H9 (cell line): ENCODE results near the gene PPP2R3B. TPM values are rescaled to one million over a fixed set of nuclear protein-coding genes. Genes with fewer than 3 reads are reported as not detected.

Experiments used
- DNase-seq: peaks from one replicate; pipeline ENCODE4 v3.0.0-alpha.2; 2017
- H2AFZ ChIP-seq: one replicate; pipeline ENCODE4 v1.6.1; 2013; ENCODE audit warnings: mild to moderate bottlenecking, low read length, control low read depth, moderate library complexity
- H2AK5ac ChIP-seq: 2 replicates; pipeline ENCODE4 v1.6.1; 2013; ENCODE audit warnings: low read length, control low read depth, mixed read lengths; ENCODE audit not compliant: insufficient read length
- H2BK120ac ChIP-seq: one replicate; pipeline ENCODE4 v1.6.1; 2013; ENCODE audit warnings: low read depth, mild to moderate bottlenecking, low read length, control low read depth, inconsistent platforms; ENCODE audit not compliant: poor library complexity, severe bottlenecking
- H2BK12ac ChIP-seq: 2 replicates; pipeline ENCODE4 v1.6.1; 2013; ENCODE audit warnings: low read length, control low read depth, mixed read lengths, low read depth; ENCODE audit not compliant: insufficient read length
- H2BK15ac ChIP-seq: 2 replicates; pipeline ENCODE4 v1.6.1; 2013; ENCODE audit warnings: low read depth, low read length, control low read depth
- H2BK20ac ChIP-seq: one replicate; pipeline ENCODE4 v1.6.1; 2013; ENCODE audit warnings: low read depth, mild to moderate bottlenecking, low read length, control low read depth, inconsistent platforms; ENCODE audit not compliant: poor library complexity, severe bottlenecking
- H2BK5ac ChIP-seq: 2 replicates; pipeline ENCODE4 v1.6.1; 2013; ENCODE audit warnings: low read length, control low read depth, mixed read lengths; ENCODE audit not compliant: insufficient read length
- H3K14ac ChIP-seq: 2 replicates; pipeline ENCODE4 v1.6.1; 2013; ENCODE audit warnings: low read length, control low read depth; ENCODE audit not compliant: insufficient read depth
- H3K18ac ChIP-seq: 2 replicates; pipeline ENCODE4 v1.6.1; 2013; ENCODE audit warnings: low read depth, mild to moderate bottlenecking, mixed read lengths, low read length, control low read depth; ENCODE audit not compliant: insufficient read length
- H3K23ac ChIP-seq: 2 replicates; pipeline ENCODE4 v1.6.1; 2013; ENCODE audit warnings: low read length, control low read depth, mixed read lengths, low read depth; ENCODE audit not compliant: insufficient read length
- H3K23me2 ChIP-seq: 2 replicates; pipeline ENCODE4 v1.6.1; 2013; ENCODE audit warnings: low read depth, mild to moderate bottlenecking, mixed read lengths, low read length, control low read depth; ENCODE audit not compliant: insufficient read length, poor library complexity, severe bottlenecking
- H3K27ac ChIP-seq: 2 replicates; pipeline ENCODE4 v1.5.1; 2013; ENCODE audit warnings: low read length, control low read depth, mixed read lengths, low read depth; ENCODE audit not compliant: insufficient read length
- H3K27me3 ChIP-seq: 2 replicates; pipeline ENCODE4 v1.6.1; 2013; ENCODE audit warnings: low read length, control low read depth, inconsistent platforms; ENCODE audit not compliant: insufficient read depth
- H3K4ac ChIP-seq: 2 replicates; pipeline ENCODE4 v1.6.1; 2013; ENCODE audit warnings: low read depth, mild to moderate bottlenecking, control low read depth, inconsistent platforms, low read length, moderate library complexity
- H3K4me1 ChIP-seq: 2 replicates; pipeline ENCODE4 v1.6.1; 2013; ENCODE audit warnings: low read length, control low read depth, inconsistent platforms; ENCODE audit not compliant: insufficient read depth
- H3K4me2 ChIP-seq: 2 replicates; pipeline ENCODE4 v1.6.1; 2013; ENCODE audit warnings: low read length, control low read depth, mixed read lengths; ENCODE audit not compliant: insufficient read length, insufficient read depth
- H3K56ac ChIP-seq: 2 replicates; pipeline ENCODE4 v1.6.1; 2013; ENCODE audit warnings: low read depth, mild to moderate bottlenecking, mixed read lengths, low read length, control low read depth; ENCODE audit not compliant: insufficient read length
- H3K79me1 ChIP-seq: 2 replicates; pipeline ENCODE4 v1.6.1; 2013; ENCODE audit warnings: low read depth, mild to moderate bottlenecking, moderate library complexity, low read length, control low read depth, inconsistent platforms; ENCODE audit not compliant: insufficient read depth, poor library complexity, severe bottlenecking
- H3K79me2 ChIP-seq: 2 replicates; pipeline ENCODE4 v1.6.1; 2013; ENCODE audit warnings: low read length, control low read depth, inconsistent platforms; ENCODE audit not compliant: insufficient read depth
- H3K9ac ChIP-seq: 2 replicates; pipeline ENCODE4 v1.6.1; 2013; ENCODE audit warnings: low read length, control low read depth, mixed read lengths; ENCODE audit not compliant: insufficient read length; ENCODE audit errors: extremely low read depth
- H3K9me3 ChIP-seq: one replicate; pipeline ENCODE4 v1.6.1; 2013; ENCODE audit warnings: low read depth, low read length, inconsistent platforms; ENCODE audit not compliant: control insufficient read depth
- H3T11ph ChIP-seq: one replicate; pipeline ENCODE4 v1.6.1; 2013; ENCODE audit warnings: mild to moderate bottlenecking, low read length, control low read depth, inconsistent platforms
- H4K20me1 ChIP-seq: one replicate; pipeline ENCODE4 v1.6.1; 2013; ENCODE audit not compliant: control insufficient read depth, insufficient read length, insufficient read depth
- H4K5ac ChIP-seq: 2 replicates; pipeline ENCODE4 v1.6.1; 2013; ENCODE audit warnings: low read depth, mild to moderate bottlenecking, mixed read lengths, low read length, control low read depth; ENCODE audit not compliant: insufficient read length
- H4K8ac ChIP-seq: replicated peaks from 2 replicates; pipeline ENCODE4 v1.6.1; 2013; ENCODE audit warnings: low read length, control low read depth, mixed read lengths, low read depth; ENCODE audit not compliant: insufficient read length
- H4K91ac ChIP-seq: 2 replicates; pipeline ENCODE4 v1.6.1; 2013; ENCODE audit warnings: low read depth, mild to moderate bottlenecking, moderate library complexity, mixed read lengths, low read length, control low read depth; ENCODE audit not compliant: insufficient read length
- H3K27ac Mint-ChIP-seq, 3 experiments: 2 replicates in 2 of 3; 3 replicates in 1 of 3; pipeline ENCODE4 v1.8.0; 2020 to 2021; ENCODE audit warnings: mixed read lengths in 3 of 3, mild to moderate bottlenecking in 1 of 3, moderate library complexity in 1 of 3
- H3K27me3 Mint-ChIP-seq: 2 replicates; pipeline ENCODE4 v1.8.0; 2021; ENCODE audit warnings: low read depth, mild to moderate bottlenecking, moderate library complexity, mixed read lengths
- H3K36me3 Mint-ChIP-seq, 3 experiments: 2 replicates in 2 of 3; 3 replicates in 1 of 3; pipeline ENCODE4 v1.8.0; 2020 to 2021; ENCODE audit warnings: low read depth in 3 of 3, mixed read lengths in 3 of 3; ENCODE audit not compliant: insufficient read depth in 1 of 3
- H3K4me1 Mint-ChIP-seq, 2 experiments: 2 replicates each; pipeline ENCODE4 v1.8.0; 2020; ENCODE audit warnings: mixed read lengths in 2 of 2
- H3K4me3 Mint-ChIP-seq, 2 experiments: 2 replicates in 1 of 2; 3 replicates in 1 of 2; pipeline ENCODE4 v1.8.0; 2020 to 2021; ENCODE audit warnings: mild to moderate bottlenecking in 2 of 2, mixed read lengths in 2 of 2, moderate library complexity in 1 of 2
- H3K9me3 Mint-ChIP-seq, 2 experiments: 2 replicates in 1 of 2; 3 replicates in 1 of 2; pipeline ENCODE4 v1.8.0; 2020; ENCODE audit warnings: mild to moderate bottlenecking in 2 of 2, mixed read lengths in 2 of 2, moderate library complexity in 1 of 2
- WGBS: extraction: QIAGEN DNeasy Blood & Tissue Kit; methylation state at CpG from one replicate; pipeline ENCODE4 v1.1.7; 2013; ENCODE audit warnings: missing lambda C conversion rate, low lambda C conversion rate, mixed read lengths; ENCODE audit not compliant: insufficient read length; ENCODE audit errors: extremely low coverage; 5-methylcytosine and 5-hydroxymethylcytosine counted together
- total RNA-seq: library from RNA; stranded (reverse); gene quantifications from 2 replicates; pipeline ENCODE4 v1.2.1, GENCODE V29; 2021
- TF ChIP-seq, protein P1 (sequence below): fragments of 200-600 bp; sonication (generic); conservative IDR thresholded peaks from 3 replicates; pipeline ENCODE4 v1.8.0; 2021; ENCODE audit warnings: antibody characterized with exemption, mild to moderate bottlenecking

PPP2R3B gene
- total RNA-seq, 1 experiment from 2014 or later = 72.1 TPM

DNA sequence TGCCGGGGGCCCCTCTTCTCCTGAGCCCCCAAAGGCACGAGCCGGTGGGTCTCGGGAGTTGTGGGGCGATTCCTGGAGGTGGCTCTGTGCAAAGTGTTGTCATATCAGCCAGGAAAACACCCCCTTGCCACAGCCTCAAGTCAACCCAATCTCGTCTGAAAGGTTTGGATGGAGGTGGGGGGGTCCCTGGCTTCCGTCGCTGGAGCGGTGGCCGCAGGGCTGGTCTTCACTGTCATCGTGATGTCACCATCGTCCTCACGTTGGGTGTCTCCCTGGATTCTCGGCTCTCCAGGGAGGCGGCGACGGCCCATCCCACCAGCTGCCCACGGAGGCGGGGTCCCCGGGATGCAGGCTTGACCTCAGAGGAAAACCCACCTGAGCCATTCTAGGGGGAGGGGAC, 38.3 kb upstream of the PPP2R3B start:
- Histone ChIP-seq H2BK5ac (no peak overlapping the region), H4K91ac (no peak overlapping the region), H3K79me2 (no peaks in the 10 kb centered on the region), H3K23me2 (no peaks in the 10 kb centered on the region), H3K27ac (no peak overlapping the region), H3K56ac (no peak overlapping the region), H3T11ph (no peak overlapping the region), H3K4me1 (no peaks in the 10 kb centered on the region; the same call in 1 of the 2 replicates), H4K8ac (no peak overlapping the region), H3K18ac (no peak overlapping the region), H3K23ac (no peak overlapping the region), H3K4ac (no peak overlapping the region), H3K27me3 (no peaks in the 10 kb centered on the region; the same call in 1 of the 2 replicates), H3K79me1 (no peaks in the 10 kb centered on the region), H2BK120ac (no peak overlapping the region), H2AFZ (no peak overlapping the region), H4K20me1 (peaks cover 4% of the 10 kb centered on the region), H3K9ac (no peak overlapping the region), H2BK12ac (no peak overlapping the region), H3K4me2 (no peak overlapping the region), H2AK5ac (no peak overlapping the region), H2BK20ac (no peak overlapping the region), H2BK15ac (no peak overlapping the region), H3K14ac (no peak overlapping the region; the same call in 1 of the 2 replicates), H3K9me3 (no peaks in the 10 kb centered on the region), H4K5ac (no peak overlapping the region)
- H3K27me3 Mint-ChIP-seq = peaks cover 36% of the 10 kb centered on the region
- peaks cover 2 to 10% of the 10 kb centered on the region in 2 experiments; a peak in 2 of 4 replicates for H3K4me1 Mint-ChIP-seq
- no peak for DNase-seq
- TF ChIP-seq, protein P1, sequence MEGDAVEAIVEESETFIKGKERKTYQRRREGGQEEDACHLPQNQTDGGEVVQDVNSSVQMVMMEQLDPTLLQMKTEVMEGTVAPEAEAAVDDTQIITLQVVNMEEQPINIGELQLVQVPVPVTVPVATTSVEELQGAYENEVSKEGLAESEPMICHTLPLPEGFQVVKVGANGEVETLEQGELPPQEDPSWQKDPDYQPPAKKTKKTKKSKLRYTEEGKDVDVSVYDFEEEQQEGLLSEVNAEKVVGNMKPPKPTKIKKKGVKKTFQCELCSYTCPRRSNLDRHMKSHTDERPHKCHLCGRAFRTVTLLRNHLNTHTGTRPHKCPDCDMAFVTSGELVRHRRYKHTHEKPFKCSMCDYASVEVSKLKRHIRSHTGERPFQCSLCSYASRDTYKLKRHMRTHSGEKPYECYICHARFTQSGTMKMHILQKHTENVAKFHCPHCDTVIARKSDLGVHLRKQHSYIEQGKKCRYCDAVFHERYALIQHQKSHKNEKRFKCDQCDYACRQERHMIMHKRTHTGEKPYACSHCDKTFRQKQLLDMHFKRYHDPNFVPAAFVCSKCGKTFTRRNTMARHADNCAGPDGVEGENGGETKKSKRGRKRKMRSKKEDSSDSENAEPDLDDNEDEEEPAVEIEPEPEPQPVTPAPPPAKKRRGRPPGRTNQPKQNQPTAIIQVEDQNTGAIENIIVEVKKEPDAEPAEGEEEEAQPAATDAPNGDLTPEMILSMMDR = no peak
- H3K27ac Mint-ChIP-seq = no peak overlapping the region
- H3K4me3 Mint-ChIP-seq = no peak overlapping the region
- H3K36me3 Mint-ChIP-seq = peaks cover 0 to 9% (median 0%) of the 10 kb centered on the region in 3 experiments; a peak in 2 of 7 replicates
- no CpG with 5 or more reads among the region's 20 CpGs for WGBS
- peaks cover 2 to 11% of the 10 kb centered on the region in 2 experiments; a peak in 4 of 5 replicates for H3K9me3 Mint-ChIP-seq
